Panc1 (cell line): ENCODE results near the gene CCDC137. TPM values are rescaled to one million over a fixed set of nuclear protein-coding genes. Genes with fewer than 3 reads are reported as not detected.

Source experiments
- ATAC-seq: fragments of 200-7000 bp; cut with Tn5 transposase; 2 replicates; pipeline ENCODE4 v1.9.1; 2020; ENCODE audit warnings: mild to moderate bottlenecking, moderate library complexity
- BruUV-seq: library from RNA; stranded (reverse); fragments of 400-500 nt; replicated peaks from 2 replicates; lab custom pipeline; 2021; lab: Mats Ljungman, UMichigan
- CTCF ChIA-PET: fragments of 300-600 bp; sonication (Branson Sonifier 250); formaldehyde crosslinking; loops from one replicate; lab custom pipeline; 2022; ENCODE audit warnings: antibody characterized with exemption; lab: Charles Lee
- POLR2A ChIA-PET: fragments of 300-600 bp; sonication (Branson Sonifier 250); formaldehyde crosslinking; loops from one replicate; lab custom pipeline; 2022; ENCODE audit warnings: antibody characterized with exemption; lab: Charles Lee
- DNase-seq: peaks from one replicate; pipeline ENCODE4 v3.0.0-alpha.2; 2010; ENCODE audit warnings: low read depth, low spot score
- H3K27ac ChIP-seq: 2 replicates; pipeline ENCODE4 v1.5.1; 2011; ENCODE audit warnings: mild to moderate bottlenecking, low read length, inconsistent platforms
- H3K27me3 ChIP-seq: fragments of 200-500 bp; sonication (Bioruptor generic); 2 replicates; pipeline ENCODE4 v1.6.0; 2014; ENCODE audit warnings: low read length, inconsistent platforms; ENCODE audit not compliant: control insufficient read depth, insufficient read depth
- H3K36me3 ChIP-seq: fragments of 200-500 bp; sonication (Bioruptor generic); 2 replicates; pipeline ENCODE4 v1.5.1; 2014; ENCODE audit warnings: inconsistent platforms, mild to moderate bottlenecking, low read length, moderate library complexity; ENCODE audit not compliant: control insufficient read depth, insufficient read depth
- H3K4me1 ChIP-seq: 2 replicates; pipeline ENCODE4 v1.5.1; 2011; ENCODE audit warnings: inconsistent platforms, mild to moderate bottlenecking, low read length, moderate library complexity; ENCODE audit not compliant: control insufficient read depth, insufficient read depth
- H3K4me3 ChIP-seq, 2 experiments: 2 replicates each; pipeline ENCODE4 v1.5.1; 2011 to 2012; ENCODE audit warnings: low read depth in 2 of 2, low read length in 2 of 2, mild to moderate bottlenecking in 2 of 2, inconsistent platforms in 1 of 2, moderate library complexity in 1 of 2
- H3K9me3 ChIP-seq: fragments of 200-500 bp; sonication (Bioruptor generic); 2 replicates; pipeline ENCODE4 v1.5.1; 2014; ENCODE audit warnings: low read depth, mild to moderate bottlenecking, inconsistent platforms, low read length, moderate library complexity; ENCODE audit not compliant: control insufficient read depth, insufficient read depth
- CTCF ChIP-seq: fragments of 450-650 bp; IDR thresholded peaks from 2 replicates; pipeline ENCODE4 v1.5.1; 2017; ENCODE audit warnings: mild to moderate bottlenecking
- POLR2AphosphoS5 ChIP-seq: IDR thresholded peaks from 2 replicates; pipeline ENCODE4 v1.6.1; 2012; ENCODE audit warnings: mild to moderate bottlenecking, low read depth, low read length, moderate library complexity
- REST ChIP-seq, 2 experiments: IDR thresholded peaks; 2 replicates each; pipeline ENCODE4 v1.6.1; 2011 to 2012; ENCODE audit warnings: low read depth in 2 of 2, control low read depth in 1 of 2, low read length in 1 of 2, mild to moderate bottlenecking in 1 of 2, moderate library complexity in 1 of 2; ENCODE audit not compliant: insufficient read depth in 1 of 2
- SIN3A ChIP-seq: IDR thresholded peaks from 2 replicates; pipeline ENCODE4 v1.6.1; 2012; ENCODE audit warnings: low read depth, mild to moderate bottlenecking, low read length, moderate library complexity, borderline replicate concordance; ENCODE audit not compliant: insufficient read depth
- TCF7L2 ChIP-seq: IDR thresholded peaks from 2 replicates; pipeline ENCODE4 v1.6.1; 2011; ENCODE audit warnings: mild to moderate bottlenecking, low read depth, low read length, inconsistent platforms
- in situ Hi-C: cut with HindIII; loops from 2 replicates; pipeline ENCODE4 v1.10.0; 2016; ENCODE audit warnings: low sequenced_read_pairs, low pct_unique_long_range_greater_than_20kb
- intact Hi-C: fragments of 100-400 bp; cut with micrococcal nuclease; formaldehyde crosslinking; loops from one replicate; pipeline ENCODE4 v1.10.0; 2022; ENCODE audit not compliant: unreplicated experiment
- total RNA-seq: library from RNA; stranded (reverse); gene quantifications from one replicate; pipeline ENCODE4 v1.2.1, GENCODE V29; 2021; ENCODE audit not compliant: unreplicated experiment

Gene CCDC137
- total RNA-seq, 1 experiment from 2014 or later = 74.6 TPM

GRCh38 chr17:81635973-81636504 lies 30.5 kb upstream of the CCDC137 start:
- H3K4me1 ChIP-seq = 0 out of 2 replicates have a peak, but pooled peaks cover 3% of the 10 kb centered on the region
- no peaks in the 10 kb centered on the region for H3K9me3 ChIP-seq
- peak; percentile 69 for ATAC-seq
- BruUV-seq = no TSS peak
- TF ChIP-seq POLR2AphosphoS5 (no peak), SIN3A (no peak), REST (IDR thresholded peaks at IDR 0.05; ENCODE audit: insufficient read depth in 1 of 2, low read depth in 2 of 2, low read length in 1 of 2) (no peak)
- DNase-seq = no peak
- in situ Hi-C loops (no loop called here), intact Hi-C loops (no loop called here)
- H3K36me3 ChIP-seq = peaks cover 5% of the 10 kb centered on the region; the same call in 1 of the 2 replicates
- no peaks in the 10 kb centered on the region for H3K27me3 ChIP-seq
- ChIA-PET CTCF (no interaction called here), POLR2A (interaction anchor here (0.5 kb wide), 1 partner anchor 37 kb away, joined by 3 read pairs; no protein-coding TSS in a partner anchor)
- H3K4me3 ChIP-seq = peak overlapping the region; percentile 76 to 82
- H3K27ac ChIP-seq = peak overlapping the region; percentile 92

- Histone ChIP-seq H3K9me3 (no peaks in the 10 kb centered on the region), H3K4me1 (0 out of 2 replicates have a peak, but pooled peaks cover 3% of the 10 kb centered on the region), H3K27ac (peak within 1 kb of the TSS; percentile 92), H3K27me3 (no peaks in the 10 kb centered on the region), H3K36me3 (peaks cover 5% of the 10 kb centered on the region; the same call in 1 of the 2 replicates), H3K4me3 (peak within 1 kb of the TSS; percentile 76 to 82)
- ChIA-PET CTCF (no interaction called here), POLR2A (no interaction called here)
- no TSS peak for BruUV-seq
- intact Hi-C loops = no loop called here
- ATAC-seq (peak; percentile 93), DNase-seq (peak; percentile 30)
- TF ChIP-seq SIN3A (peak; percentile 98; the same call in 1 of the 2 replicates), POLR2AphosphoS5 (peak; percentile 91), REST (IDR thresholded peaks at IDR 0.05; ENCODE audit: insufficient read depth in 1 of 2, low read depth in 2 of 2, low read length in 1 of 2) (0 out of 4 replicates have a peak, but pooled peaks of 1 of the 2 experiments have one; percentile 18), CTCF (no peak), TCF7L2 (no peak)
- in situ Hi-C loops = no loop called here
Observed at GRCh38 chr17:81636505-81637288, 29.8 kb upstream of the CCDC137 start, which contains the start of the genes NPLOC4 and TSPAN10. Gene NPLOC4, minus strand, starts transcription at chr17:81637112. Its CDS starts 182 bp downstream, at chr17:81636930. Gene TSPAN10, plus strand, starts transcription at chr17:81637196. Its CDS starts 5,217 bp downstream, at chr17:81642413.
